ENCODE data around the gene MAN2B2. TPM values are rescaled to one million over a fixed set of nuclear protein-coding genes. Genes with fewer than 3 reads are reported as not detected.

The MAN2B2 gene
- total RNA-seq, 1 experiment from 2014 or later: 34.4 TPM

DNA sequence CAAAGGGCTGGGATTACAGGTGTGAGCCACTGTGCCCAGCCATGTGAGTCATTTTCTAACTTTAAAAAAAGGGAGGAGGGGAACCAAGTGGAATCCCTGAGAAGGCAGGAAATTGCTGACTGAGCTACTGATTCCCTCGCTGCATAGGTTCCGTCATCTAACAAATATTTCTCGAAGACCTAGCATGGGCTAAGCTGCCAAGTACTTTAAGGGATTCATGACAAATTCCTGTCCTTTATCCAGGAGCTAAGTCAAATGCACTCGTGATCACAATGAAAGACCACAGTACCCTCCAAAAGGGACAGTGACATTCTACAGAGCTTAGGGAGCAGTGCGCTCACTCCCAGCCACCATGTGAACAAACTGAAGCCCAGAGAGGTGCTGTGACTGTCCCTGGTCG lies 33.2 kb upstream of the MAN2B2 start:
- CTCF ChIA-PET: no interaction called here
- no peak for DNase-seq (ENCODE audit: low read depth, low spot score)
- TF ChIP-seq, protein P1, sequence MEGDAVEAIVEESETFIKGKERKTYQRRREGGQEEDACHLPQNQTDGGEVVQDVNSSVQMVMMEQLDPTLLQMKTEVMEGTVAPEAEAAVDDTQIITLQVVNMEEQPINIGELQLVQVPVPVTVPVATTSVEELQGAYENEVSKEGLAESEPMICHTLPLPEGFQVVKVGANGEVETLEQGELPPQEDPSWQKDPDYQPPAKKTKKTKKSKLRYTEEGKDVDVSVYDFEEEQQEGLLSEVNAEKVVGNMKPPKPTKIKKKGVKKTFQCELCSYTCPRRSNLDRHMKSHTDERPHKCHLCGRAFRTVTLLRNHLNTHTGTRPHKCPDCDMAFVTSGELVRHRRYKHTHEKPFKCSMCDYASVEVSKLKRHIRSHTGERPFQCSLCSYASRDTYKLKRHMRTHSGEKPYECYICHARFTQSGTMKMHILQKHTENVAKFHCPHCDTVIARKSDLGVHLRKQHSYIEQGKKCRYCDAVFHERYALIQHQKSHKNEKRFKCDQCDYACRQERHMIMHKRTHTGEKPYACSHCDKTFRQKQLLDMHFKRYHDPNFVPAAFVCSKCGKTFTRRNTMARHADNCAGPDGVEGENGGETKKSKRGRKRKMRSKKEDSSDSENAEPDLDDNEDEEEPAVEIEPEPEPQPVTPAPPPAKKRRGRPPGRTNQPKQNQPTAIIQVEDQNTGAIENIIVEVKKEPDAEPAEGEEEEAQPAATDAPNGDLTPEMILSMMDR (IDR thresholded peaks at IDR 0.05): no peak
- TF ChIP-seq SIN3A (IDR thresholded peaks at IDR 0.05; ENCODE audit: borderline replicate concordance, insufficient read depth, low read depth, low read length) (no peak), POLR2AphosphoS5 (IDR thresholded peaks at IDR 0.05; ENCODE audit: low read depth, low read length) (no peak), TCF7L2 (IDR thresholded peaks at IDR 0.05; ENCODE audit: low read depth, low read length) (no peak)
- TF ChIP-seq, protein P2, sequence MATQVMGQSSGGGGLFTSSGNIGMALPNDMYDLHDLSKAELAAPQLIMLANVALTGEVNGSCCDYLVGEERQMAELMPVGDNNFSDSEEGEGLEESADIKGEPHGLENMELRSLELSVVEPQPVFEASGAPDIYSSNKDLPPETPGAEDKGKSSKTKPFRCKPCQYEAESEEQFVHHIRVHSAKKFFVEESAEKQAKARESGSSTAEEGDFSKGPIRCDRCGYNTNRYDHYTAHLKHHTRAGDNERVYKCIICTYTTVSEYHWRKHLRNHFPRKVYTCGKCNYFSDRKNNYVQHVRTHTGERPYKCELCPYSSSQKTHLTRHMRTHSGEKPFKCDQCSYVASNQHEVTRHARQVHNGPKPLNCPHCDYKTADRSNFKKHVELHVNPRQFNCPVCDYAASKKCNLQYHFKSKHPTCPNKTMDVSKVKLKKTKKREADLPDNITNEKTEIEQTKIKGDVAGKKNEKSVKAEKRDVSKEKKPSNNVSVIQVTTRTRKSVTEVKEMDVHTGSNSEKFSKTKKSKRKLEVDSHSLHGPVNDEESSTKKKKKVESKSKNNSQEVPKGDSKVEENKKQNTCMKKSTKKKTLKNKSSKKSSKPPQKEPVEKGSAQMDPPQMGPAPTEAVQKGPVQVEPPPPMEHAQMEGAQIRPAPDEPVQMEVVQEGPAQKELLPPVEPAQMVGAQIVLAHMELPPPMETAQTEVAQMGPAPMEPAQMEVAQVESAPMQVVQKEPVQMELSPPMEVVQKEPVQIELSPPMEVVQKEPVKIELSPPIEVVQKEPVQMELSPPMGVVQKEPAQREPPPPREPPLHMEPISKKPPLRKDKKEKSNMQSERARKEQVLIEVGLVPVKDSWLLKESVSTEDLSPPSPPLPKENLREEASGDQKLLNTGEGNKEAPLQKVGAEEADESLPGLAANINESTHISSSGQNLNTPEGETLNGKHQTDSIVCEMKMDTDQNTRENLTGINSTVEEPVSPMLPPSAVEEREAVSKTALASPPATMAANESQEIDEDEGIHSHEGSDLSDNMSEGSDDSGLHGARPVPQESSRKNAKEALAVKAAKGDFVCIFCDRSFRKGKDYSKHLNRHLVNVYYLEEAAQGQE (IDR thresholded peaks at IDR 0.05; ENCODE audit: insufficient read depth in 1 of 2, low read depth in 2 of 2, low read length in 1 of 2): no peak
- H3K4me3 ChIP-seq (ENCODE audit: low read depth in 2 of 2, low read length in 2 of 2): no peak overlapping the region
- no peaks in the 10 kb centered on the region for H3K36me3 ChIP-seq (ENCODE audit: control insufficient read depth, insufficient read depth, low read length)
- H3K27me3 ChIP-seq (ENCODE audit: control insufficient read depth, insufficient read depth, low read length): no peaks in the 10 kb centered on the region
- ATAC-seq: no peak
- POLR2A ChIA-PET: no interaction called here
- in situ Hi-C loops (cut with HindIII; ENCODE audit: low pct_unique_long_range_greater_than_20kb, low sequenced_read_pairs): no loop called here
- no TSS peak for BruUV-seq (replicated peaks)
- H3K4me1 ChIP-seq (ENCODE audit: control insufficient read depth, insufficient read depth, low read length): no peaks in the 10 kb centered on the region
- H3K27ac ChIP-seq (ENCODE audit: low read length): no peak overlapping the region
- no peaks in the 10 kb centered on the region; the same call in 1 of the 2 replicates for H3K9me3 ChIP-seq (ENCODE audit: control insufficient read depth, insufficient read depth, low read depth, low read length)
- intact Hi-C loops (cut with micrococcal nuclease; ENCODE audit: unreplicated experiment): no loop called here

DNA sequence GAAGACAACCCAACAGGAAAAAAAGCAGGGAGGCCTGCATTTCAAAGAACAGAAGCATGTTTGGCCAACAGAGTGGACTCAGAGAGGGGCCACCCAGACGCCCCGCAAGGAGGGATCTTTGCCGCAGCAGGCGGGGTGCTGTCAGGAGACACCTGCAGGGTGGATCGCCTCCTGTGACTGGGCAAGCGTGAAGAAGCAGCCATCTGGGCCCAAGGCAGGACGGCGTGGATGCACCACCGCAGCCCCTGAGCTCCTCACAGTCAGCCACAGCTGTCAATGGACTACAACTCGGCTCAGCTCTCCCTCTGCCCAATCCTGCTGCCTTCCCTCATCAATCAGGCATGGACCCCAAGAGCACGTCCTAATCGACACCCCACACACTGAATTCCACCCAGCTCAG lies 32.0 kb upstream of the MAN2B2 start:
- ATAC-seq (no peak), DNase-seq (ENCODE audit: low read depth, low spot score) (no peak)
- ChIA-PET CTCF (interaction anchor here (0.7 kb wide), 1 partner anchor 153 kb away, joined by 6 read pairs; no protein-coding TSS in a partner anchor), POLR2A (no interaction called here)
- TF ChIP-seq POLR2AphosphoS5 (IDR thresholded peaks at IDR 0.05; ENCODE audit: low read depth, low read length) (no peak), TCF7L2 (IDR thresholded peaks at IDR 0.05; ENCODE audit: low read depth, low read length) (no peak), SIN3A (IDR thresholded peaks at IDR 0.05; ENCODE audit: borderline replicate concordance, insufficient read depth, low read depth, low read length) (no peak)
- TF ChIP-seq, protein P1 (IDR thresholded peaks at IDR 0.05): no peak
- TF ChIP-seq, protein P2 (IDR thresholded peaks at IDR 0.05; ENCODE audit: insufficient read depth in 1 of 2, low read depth in 2 of 2, low read length in 1 of 2): no peak
- intact Hi-C loops (cut with micrococcal nuclease; ENCODE audit: unreplicated experiment): no loop called here
- BruUV-seq (replicated peaks): no TSS peak
- in situ Hi-C loops (cut with HindIII; ENCODE audit: low pct_unique_long_range_greater_than_20kb, low sequenced_read_pairs): no loop called here
- Histone ChIP-seq H3K4me3 (ENCODE audit: low read depth in 2 of 2, low read length in 2 of 2) (no peak overlapping the region), H3K36me3 (ENCODE audit: control insufficient read depth, insufficient read depth, low read length) (no peaks in the 10 kb centered on the region), H3K27me3 (ENCODE audit: control insufficient read depth, insufficient read depth, low read length) (no peaks in the 10 kb centered on the region), H3K4me1 (ENCODE audit: control insufficient read depth, insufficient read depth, low read length) (no peaks in the 10 kb centered on the region), H3K27ac (ENCODE audit: low read length) (no peak overlapping the region), H3K9me3 (ENCODE audit: control insufficient read depth, insufficient read depth, low read depth, low read length) (no peaks in the 10 kb centered on the region; the same call in 1 of the 2 replicates)

Measured in Panc1 (cell line).